GM19438 (cell line): Measurements from ENCODE around the gene ZFP64.
"Not testable (repeated sequence)": the region's sequence is repeated elsewhere in the genome, so short reads cannot be mapped to it uniquely, and the experiment has no call there.

Experiments
- ATAC-seq: cut with Tn5 transposase; IDR thresholded peaks from one replicate; pipeline ENCODE4 v1.9.1; 2021; ENCODE audit warnings: low read depth; ENCODE audit not compliant: unreplicated experiment

ZFP64 gene

GRCh38 chr20:52166150-52166549, 25.4 kb downstream of the ZFP64 start:
- no peak for ATAC-seq

- ATAC-seq = no peak
Measured at GRCh38 chr20:52160621-52161204, 30.9 kb downstream of the ZFP64 start.

GRCh38 chr20:52160049-52160570, 31.5 kb downstream of the ZFP64 start:
- ATAC-seq = no peak

- no peak for ATAC-seq
Measured at GRCh38 chr20:52154575-52154974, 37.0 kb downstream of the ZFP64 start.

- ATAC-seq = no peak
Measured at GRCh38 chr20:52153896-52154295, 37.7 kb downstream of the ZFP64 start.

- no peak for ATAC-seq
Measured at GRCh38 chr20:52152921-52153320, 38.7 kb downstream of the ZFP64 start.

GRCh38 chr20:52152416-52152815, 39.2 kb downstream of the ZFP64 start:
- ATAC-seq = no peak

GRCh38 chr20:52150440-52151258, 40.9 kb downstream of the ZFP64 start:
- ATAC-seq = no peak

- ATAC-seq = no peak
Measured at GRCh38 chr20:52145587-52145986, 46.0 kb downstream of the ZFP64 start.

- ATAC-seq = no peak
Measured at GRCh38 chr20:52143277-52143676, 48.3 kb downstream of the ZFP64 start.

- ATAC-seq = no peak
Measured at GRCh38 chr20:52142757-52143156, 48.8 kb downstream of the ZFP64 start.

- ATAC-seq = no peak
Measured at GRCh38 chr20:52139986-52140385, 51.6 kb downstream of the ZFP64 start.

- ATAC-seq = no peak
Measured at GRCh38 chr20:52137850-52138249, 53.7 kb downstream of the ZFP64 start.

- ATAC-seq = not testable (repeated sequence)
Measured at GRCh38 chr20:52133714-52134113, 57.9 kb downstream of the ZFP64 start.

GRCh38 chr20:52132337-52132736, 59.2 kb downstream of the ZFP64 start:
- no peak for ATAC-seq

- no peak for ATAC-seq
Measured at GRCh38 chr20:52131048-52131643, 60.4 kb downstream of the ZFP64 start.

- ATAC-seq = no peak
Measured at GRCh38 chr20:52130406-52130805, 61.2 kb downstream of the ZFP64 start.

- no peak for ATAC-seq
Measured at GRCh38 chr20:52129611-52130010, 62.0 kb downstream of the ZFP64 start.

- ATAC-seq = no peak
Measured at GRCh38 chr20:52127309-52127708, 64.3 kb downstream of the ZFP64 start.

GRCh38 chr20:52124821-52125220, 66.8 kb downstream of the ZFP64 start:
- no peak for ATAC-seq

- no peak for ATAC-seq
Measured at GRCh38 chr20:52118696-52119095, 72.9 kb downstream of the ZFP64 start.
